Stimulated activated CD8-positive, alpha-beta memory T cell treated with anti-CD3 and anti-CD28 coated beads, Interleukin-2, amount 100 ng/mL, for 1 hour (primary cell): ENCODE measurements around the gene PHF21A.
"Not testable (repeated sequence)": the region's sequence is repeated elsewhere in the genome, so short reads cannot be mapped to it uniquely, and the experiment has no call there.

Source experiments
- DNase-seq, 2 donors: peaks; one replicate each; pipeline ENCODE4 v3.0.0-alpha.2; 2020; ENCODE audit warnings: low read depth in 2 of 2

PHF21A gene

DNA sequence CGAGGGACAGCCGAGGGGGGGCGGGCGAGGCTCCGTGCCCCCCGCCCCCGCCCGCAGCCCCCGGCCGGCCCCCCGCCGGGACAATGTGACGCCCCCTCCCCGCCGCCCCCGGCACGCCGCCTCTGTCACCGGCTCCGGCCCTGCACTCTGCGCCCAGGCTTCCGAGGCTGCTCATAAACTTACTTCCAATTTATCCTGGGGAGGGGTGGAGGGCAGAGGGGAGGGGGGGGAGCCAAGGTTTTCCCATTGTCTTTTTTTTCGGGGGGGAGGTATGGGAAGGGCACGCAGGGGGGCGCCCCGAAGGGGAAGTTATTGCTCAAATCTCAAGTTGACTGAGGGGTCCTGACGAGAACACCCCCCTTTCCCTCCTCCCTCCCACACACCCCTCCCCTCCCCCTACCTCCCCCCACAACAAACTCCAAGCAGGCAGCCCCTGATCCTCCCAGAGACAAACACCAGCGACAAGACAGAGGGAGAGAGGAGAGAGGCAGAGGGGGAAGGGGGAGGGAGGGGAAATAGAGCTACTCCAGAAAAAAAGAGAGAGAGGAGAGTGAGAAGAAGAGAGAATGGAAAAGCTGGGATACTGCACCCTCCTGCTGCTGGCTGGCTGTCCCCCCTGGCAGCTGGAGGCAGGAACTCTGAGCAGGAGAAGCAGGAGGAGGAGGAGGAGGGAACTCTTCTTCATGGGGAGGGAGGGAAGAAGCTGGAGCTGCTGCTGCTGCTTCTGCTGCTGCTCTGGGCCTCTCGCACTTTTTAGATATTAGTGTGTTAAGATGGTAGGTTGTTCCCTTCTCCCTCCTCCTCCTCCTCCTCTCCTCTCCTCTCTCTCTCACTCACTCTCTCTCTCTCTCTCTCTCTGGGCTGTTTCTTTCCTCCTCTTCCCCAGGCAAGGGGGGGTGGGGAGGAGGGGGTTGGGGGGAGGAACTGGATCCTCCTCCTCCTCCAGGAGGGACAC lies 631 bp downstream of the PHF21A start:
- no peak for DNase-seq

DNA sequence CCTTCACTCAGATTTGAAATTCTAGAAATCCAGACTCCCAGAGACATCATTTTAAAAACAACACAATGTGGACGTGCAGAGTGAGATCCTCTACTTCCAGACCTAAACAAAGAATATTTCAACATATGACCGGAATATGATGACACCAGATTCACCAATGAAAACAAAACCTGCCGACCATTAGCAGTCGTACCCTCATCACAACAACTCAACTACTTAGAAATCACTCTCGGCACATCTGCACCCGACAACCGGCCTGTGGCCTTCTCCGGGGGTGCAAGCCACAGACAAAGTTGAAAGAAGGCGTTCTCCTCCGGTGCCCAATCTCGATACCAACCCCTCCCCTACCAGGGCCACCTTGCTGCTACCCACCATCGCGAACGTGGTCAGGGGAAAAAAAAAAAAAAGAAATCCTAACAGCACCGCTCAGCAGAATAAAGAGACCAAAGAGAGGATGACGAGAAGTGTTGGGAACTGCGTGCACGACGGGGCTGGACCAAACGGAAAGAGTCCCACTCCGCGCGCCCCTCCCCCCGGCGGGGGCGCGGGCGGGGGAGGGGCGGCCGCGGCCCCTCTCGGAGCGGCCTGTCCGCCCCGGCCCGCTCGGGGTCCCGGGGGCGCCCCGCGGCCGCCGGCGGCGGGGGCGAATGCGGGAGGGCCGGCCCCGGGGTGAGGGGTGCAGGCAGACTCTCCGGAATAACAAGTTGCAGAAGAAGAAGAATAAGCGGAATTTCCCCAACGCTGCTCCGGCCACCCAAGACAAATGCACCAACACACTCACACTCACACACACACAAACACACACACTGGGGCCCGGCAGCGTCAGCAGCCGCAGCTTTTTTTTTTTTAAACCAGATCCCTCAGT lies 1.7 kb downstream of the PHF21A start:
- DNase-seq: peak in 1 of 2 donors; percentile 28

DNA sequence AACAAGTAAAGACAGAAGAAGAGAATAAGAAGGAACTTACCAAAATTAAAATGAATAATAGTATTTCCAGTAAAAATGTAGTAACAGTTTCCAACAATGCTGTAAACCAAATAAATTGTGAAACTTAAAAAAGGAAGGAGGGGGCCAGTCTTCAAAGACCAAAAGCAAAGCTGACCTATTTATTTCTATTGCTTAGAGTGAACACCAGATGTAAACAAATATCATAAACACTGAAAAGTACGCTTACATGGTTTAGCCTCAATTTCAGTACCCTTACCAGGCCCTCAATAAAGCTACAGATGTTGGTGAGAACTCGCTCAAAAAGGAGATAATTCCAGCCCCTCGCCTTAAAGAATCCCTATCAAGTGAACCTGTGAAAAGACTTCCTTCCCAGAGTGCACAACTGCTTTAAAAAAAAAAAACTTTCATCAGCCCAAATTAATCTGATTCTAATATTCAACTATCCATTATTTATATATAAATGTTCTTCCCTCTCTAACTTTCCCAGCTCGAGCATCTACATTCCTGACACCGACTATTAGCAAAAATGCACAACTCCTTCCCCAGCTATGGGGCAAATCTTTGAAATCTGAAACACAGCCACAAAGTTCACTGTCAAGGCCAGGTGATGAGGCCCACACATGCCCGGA lies 2.4 kb downstream of the PHF21A start:
- no peak for DNase-seq

DNA sequence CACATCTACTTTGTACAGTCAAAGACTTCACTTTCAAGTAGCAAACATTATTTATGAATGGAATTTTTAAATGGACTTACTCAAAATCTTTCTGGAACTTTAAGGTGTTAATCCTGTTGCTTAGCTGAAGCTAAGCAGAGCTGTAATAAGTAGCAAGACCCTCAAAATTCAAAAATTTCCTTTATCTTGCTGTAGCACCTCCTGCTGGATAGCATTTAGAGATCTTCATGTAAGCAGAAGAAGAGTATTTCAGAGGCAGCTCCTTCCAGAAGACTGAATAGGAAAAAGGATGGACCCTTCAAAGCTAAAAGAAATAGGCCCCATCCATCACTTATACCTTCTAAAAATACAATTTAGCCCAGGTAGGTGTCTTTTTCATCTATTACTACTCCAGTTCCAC lies 3.4 kb downstream of the PHF21A start:
- DNase-seq: no peak

DNA sequence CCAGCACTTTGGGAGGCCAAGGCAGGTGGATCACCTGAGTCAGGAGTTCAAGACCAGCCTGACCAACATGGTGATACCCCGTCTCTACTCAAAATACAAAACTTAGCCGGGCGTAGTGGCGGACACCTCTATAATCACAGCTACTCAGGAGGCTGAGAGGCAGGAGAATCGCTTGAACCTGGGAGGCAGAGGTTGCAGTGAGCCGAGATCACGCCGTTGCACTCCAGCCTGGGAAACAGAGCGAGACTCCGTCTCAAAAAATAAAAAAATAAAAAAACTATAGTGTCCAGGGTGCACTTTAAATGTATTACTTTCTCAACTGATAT lies 4.6 kb downstream of the PHF21A start:
- not testable (repeated sequence) for DNase-seq

DNA sequence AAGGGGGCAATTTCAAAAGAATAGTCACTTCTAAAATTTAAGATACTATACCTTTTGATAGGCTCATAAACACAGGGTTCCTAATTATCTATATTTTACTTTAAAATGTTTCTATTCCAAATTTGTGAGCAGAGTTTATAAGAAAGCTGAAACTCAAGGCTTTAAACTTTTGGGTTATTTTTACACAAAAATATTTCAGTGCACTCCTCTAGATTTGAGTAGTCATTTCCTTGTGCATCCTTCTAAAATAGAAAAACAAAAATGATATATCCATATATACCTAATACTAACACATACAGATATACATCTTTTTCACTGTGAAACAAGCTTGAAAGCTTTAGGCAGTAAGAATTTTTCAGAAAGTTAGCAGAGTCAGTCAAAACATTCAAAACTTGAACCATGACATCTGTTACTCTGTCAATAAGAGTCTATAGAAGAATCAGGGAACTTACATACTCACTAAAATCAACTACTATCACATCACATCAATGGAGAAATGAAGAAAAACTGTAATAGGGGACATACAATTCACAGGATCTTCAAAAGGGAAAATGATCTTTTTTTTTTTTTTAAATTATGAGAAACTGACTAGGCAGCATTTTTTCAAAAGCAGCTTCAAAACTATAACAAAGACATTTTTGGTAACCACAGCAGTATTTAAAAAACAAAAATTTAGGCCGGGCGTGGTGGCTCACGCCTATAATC lies 5.1 kb downstream of the PHF21A start:
- DNase-seq: no peak

DNA sequence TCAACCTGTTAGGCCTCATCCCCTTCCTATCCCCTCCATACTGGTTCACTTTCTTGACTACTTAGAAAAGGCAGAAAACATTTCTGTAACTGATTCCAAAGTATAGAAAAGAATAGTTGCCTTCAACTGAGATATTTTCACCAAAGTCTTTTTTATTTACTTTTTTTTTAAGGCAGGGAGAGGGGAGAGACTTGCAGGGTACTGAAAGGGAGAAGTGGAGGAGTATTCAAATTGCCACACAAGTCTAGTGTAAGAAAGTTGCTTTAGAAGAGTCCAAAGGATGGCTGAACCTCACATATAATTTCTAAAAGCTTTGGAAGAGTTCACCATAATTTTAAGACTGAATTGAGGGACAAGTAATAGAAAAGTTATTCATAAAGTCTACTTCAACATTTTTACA lies 6.3 kb downstream of the PHF21A start:
- DNase-seq: no peak

DNA sequence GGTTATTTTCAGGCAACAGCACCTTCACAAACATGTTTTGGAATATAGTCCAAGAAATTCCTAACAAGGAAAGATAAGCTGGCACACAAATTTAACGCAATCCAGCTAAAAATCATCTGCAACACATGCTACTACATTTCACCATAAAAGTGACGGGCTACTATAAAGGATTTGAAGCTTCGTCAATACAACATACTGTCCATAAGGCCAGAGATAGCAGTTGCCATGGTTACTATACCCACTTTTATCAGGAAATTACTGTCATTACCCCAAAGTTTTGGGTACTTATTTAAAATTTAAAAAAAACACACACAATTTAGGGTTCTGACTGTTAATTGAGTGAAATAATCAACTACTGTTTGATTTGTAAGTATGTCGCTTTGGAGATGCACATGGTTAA lies 6.9 kb downstream of the PHF21A start:
- DNase-seq: no peak

DNA sequence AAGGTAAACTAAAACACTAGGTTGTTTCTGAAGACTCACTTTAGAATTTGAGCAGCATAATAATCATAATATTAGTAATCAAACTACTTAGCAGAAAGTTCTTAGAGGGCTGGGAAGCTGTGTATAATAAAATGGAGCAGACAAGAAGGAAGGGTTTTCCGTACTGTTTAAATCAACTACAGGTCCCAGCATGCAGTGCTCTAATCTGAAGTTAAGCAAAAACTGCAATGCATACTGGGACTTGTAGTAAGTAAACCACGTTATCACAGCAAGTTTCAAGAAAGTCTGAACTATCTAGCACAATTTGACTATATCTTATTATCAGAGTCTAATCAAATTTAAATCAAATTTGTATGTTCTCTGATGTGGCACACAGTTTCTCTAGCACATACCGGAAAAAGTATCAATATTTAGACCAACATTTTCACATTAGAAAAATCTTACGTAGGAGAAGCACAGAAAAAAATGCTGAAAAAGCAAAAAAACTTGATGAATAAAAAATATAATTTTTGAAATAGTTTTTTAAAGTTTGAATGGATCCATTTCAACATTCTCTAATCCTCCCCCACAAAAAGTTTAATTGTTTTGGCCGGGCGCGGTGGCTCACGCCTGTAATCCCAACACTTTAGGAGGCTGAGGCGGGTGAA lies 8.2 kb downstream of the PHF21A start:
- DNase-seq: no peak

DNA sequence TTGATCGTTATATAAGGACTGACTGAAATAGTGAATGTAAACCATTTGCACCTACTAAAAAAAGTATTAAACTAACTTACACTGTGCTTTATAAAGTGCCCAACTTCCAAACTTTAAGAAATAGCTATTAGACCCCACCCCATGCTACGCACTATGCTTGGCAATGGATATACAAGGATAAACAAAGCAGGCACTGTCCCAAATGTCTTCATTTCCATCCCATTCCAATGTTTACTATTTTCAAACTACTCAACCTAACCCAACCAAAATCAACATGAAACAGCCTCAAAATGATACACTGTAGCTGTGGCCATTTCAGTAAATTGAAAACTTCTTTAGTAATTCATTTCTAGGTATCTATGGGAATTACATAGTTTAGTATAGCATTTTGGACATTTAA lies 12.5 kb downstream of the PHF21A start:
- DNase-seq: no peak

DNA sequence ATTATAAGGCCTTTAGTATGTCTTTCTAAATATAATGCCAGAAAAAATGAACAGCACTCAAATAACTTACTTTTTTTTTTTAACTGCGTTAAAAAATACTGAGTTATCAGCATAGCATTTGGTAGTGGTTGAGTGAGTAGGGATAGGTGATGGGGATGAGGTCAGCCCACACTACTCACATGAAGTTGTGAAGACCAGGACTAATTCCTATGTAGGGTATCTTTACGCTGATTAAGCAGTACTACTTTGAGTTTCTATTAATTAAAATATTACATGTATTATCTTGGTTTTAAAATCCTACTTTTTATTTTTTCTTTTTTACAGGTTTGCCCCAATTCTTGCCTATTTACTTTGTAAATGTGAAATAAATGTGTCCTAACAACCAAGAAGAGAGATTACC lies 13.5 kb downstream of the PHF21A start:
- no peak for DNase-seq

DNA sequence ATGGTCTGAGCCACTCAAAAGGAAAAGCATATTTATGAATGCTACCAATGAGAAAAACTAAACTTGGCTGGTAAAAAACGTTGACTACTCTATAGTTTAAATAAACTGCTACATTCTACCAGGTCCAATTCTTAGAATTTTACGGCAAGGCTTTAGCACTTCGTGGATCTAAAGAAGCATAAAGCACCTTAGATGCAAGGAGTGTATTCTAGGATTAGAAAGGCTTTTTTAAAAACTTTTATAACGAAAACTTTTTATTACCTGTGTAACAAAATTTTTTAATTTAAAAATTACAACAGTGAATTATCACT lies 13.9 kb downstream of the PHF21A start:
- no peak for DNase-seq

DNA sequence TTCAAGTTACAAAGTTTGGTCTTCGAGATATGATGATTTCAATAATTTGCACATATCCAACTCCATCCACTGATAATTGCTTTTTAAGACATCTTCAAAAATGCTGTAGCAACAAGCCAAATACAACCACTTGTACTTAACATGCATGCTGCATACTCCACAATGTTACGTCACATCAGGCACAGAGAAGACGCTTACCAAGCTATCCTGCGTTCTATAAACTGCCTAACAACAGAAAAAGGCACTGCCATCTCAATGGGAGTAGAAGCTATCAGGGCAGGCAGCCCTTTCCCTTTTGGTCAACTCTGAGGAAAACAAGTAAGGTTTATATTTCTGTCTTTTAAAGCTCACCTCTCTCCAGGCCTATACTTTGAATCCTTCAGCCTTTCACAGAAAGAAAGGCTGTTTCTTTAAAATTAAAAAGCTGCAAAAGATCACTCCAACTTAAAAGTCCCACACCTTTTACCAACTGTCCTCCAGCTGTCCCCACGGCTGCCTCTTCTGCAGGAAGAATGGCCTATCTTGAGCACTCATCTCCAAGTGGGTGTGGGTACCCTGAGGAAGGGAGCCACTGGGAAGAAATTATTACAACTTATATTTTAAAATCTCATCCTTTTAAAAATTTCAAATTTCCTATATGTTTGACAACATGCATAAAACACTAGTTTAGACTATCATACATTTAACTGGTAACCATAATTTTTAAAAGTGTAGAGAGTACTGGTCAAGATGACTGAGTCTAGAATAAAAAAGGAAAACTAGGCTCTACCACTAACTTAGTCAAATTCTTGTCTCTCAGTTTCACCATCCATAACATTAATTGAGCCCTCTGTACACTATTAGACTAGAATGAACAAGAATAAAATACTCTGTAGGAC lies 14.5 kb downstream of the PHF21A start:
- DNase-seq: no peak

DNA sequence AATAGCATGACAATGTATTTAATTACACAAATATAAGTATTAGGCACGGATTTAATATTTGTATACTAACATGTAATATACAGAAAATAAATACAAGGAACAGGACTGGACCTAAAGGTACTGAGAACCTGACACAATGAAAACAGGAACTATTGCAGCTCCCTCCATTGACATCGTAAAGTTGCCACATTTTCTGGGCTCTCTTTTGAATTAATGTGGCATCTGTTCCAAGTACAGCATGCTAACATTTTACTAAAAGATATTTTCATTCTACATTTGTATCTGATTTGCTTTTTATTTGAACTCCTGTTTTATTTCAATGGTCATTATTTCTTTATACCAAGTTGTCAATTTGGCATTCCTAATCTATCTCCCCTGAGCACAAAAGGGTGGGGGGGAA lies 15.3 kb downstream of the PHF21A start:
- DNase-seq: no peak

DNA sequence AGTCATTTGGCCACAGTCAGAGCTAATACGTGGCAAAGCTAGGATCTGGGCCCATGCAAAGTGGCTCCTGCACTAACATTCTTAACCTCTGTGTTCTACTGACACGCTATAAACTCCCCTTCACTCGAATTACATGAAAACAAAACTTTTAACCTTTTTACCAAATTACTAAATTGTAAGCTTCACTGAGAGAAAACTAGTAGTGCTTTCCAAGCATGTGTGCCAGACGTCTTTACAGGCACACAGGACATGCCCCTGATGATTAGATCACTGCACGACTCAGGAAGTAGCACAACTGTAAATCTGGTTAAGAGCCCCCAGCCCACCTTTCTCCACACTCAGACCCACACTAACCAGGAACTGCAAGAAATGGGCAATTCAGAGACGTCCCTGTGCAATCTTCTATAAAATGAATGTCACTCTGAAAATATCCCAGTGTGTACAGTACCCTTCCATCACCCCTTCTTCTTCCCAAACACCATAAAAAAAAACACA lies 16.1 kb downstream of the PHF21A start:
- DNase-seq: no peak

DNA sequence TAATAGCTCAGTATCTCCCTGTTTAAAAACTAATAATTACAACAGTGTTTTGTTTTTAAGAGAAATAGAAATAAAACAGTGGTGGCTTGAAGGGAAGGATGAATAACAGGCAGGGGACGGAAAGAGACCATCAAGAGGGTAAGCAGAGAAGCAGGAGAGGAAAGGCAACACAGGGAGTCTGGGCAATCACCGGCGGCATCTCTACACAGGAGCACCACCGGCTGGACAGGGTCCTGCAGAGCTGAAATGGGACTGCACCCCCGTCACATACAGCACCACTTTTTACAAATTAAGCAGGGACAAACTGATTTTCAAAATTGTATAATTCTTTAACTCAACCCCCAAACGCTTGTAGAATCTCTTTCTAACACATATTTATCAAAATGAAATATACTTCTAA lies 18.4 kb downstream of the PHF21A start:
- DNase-seq: no peak

DNA sequence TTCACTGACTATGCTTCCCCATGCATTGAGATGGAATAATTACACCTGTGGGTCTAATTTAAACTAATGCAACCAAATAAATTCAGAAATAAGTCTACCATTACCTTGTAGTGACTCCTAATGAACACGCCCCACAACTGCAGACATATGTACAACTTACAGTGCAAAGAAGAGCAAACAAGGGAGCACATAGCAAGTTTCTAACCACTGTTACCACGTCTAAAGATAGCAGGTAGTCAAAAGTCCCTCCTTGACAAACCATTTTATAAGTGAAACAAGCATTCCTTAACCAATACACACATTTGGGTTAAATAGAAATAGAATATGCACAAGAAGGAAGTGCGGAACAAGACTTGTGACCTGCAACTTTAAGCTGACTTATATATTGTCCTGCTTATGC lies 20.6 kb downstream of the PHF21A start:
- DNase-seq: no peak

DNA sequence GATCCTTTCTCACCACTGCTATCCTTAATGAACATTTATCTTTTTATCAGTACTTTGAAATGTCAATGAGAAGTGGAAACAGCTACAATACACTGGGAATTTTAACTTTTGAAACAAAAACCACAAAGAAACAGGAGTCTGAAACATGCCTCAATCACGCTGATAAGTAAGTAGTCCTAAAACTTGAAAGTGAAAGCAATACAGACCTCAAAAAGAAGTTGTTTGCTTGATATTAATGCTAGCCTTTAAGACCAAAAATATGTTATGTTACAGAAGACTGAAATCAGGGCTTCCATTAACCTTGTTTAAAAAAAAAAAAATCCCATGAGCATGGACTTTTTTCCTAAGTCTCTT lies 21.3 kb downstream of the PHF21A start:
- no peak for DNase-seq

DNA sequence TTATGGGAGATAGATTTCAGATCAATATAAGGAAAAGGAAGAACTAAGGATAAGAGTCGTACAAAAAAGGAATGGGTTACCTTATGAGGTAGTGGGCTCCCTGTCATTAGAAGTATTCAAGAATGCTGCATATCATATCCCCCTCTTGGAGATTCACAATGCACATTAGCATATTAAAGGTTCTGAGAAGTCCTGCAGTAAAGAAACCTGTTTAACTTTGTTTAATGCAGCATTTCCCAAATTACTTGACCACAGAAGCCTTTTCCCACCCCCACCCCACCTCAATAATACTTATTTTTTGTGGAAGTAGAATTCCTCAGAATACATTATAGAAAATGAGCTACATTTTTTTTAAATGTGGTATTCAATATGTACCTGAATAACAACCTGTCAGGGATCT lies 30.9 kb downstream of the PHF21A start:
- no peak for DNase-seq

DNA sequence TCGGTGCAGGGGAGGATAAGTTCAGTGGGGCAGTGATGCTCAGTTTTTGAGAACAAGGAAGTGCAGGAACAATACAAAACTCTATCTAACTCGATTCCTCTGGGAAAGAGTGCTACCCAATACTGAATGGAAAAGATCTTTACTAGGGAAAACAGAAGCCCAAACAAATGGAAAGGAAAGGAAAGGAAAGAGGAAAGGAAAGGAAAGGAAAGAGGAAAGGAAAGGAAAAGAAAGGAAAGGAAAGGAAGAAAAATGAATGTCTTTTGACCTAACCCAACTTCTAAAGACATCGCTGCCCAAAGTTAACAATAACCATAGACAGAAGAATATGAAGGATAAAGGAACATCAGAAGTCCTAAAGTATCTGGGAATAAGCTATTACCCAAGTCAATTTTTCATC lies 41.6 kb downstream of the PHF21A start:
- no peak for DNase-seq
